ENCODE results near the gene NPY2R. TPM values are rescaled to one million over a fixed set of nuclear protein-coding genes. Genes with fewer than 3 reads are reported as not detected.

Gene NPY2R, protein sequence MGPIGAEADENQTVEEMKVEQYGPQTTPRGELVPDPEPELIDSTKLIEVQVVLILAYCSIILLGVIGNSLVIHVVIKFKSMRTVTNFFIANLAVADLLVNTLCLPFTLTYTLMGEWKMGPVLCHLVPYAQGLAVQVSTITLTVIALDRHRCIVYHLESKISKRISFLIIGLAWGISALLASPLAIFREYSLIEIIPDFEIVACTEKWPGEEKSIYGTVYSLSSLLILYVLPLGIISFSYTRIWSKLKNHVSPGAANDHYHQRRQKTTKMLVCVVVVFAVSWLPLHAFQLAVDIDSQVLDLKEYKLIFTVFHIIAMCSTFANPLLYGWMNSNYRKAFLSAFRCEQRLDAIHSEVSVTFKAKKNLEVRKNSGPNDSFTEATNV
- not detected for total RNA-seq

DNA sequence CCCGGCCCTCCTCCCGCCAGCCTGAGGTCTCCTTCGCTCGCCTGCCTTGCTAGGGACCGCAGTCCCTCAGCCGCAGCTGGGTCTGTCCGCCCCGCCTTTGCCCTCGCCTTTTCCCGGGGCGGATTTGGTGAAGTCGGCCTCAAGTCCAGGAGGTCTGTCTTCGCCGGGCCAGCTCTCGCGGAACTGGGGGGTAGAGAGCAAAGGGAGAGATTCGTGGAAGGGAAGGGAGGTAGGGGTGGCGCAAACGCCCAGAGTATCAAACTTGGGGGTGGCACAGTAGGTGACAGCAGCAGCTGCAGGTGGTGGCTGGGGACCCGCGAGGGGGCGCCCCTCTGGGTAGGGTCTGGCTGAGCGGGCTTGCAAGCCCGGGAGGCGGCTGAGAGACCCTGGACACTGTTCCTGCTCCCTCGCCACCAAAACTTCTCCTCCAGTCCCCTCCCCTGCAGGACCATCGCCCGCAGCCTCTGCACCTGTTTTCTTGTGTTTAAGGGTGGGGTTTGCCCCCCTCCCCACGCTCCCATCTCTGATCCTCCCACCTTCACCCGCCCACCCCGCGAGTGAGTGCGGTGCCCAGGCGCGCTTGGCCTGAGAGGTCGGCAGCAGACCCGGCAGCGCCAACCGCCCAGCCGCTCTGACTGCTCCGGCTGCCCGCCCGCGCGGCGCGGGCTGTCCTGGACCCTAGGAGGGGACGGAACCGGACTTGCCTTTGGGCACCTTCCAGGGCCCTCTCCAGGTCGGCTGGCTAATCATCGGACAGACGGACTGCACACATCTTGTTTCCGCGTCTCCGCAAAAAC lies at the start of gene NPY2R:
NPY2R (plus strand) TSS at position 379 of the 797 bp plus-strand sequence. CDS start 5,304 bp downstream, outside the sequence.
- CTCF ChIA-PET, result no interaction called here
- no peak for ATAC-seq
- Mint-ChIP-seq H3K4me3 (no peak within 1 kb of the TSS), H3K9me3 (ENCODE audit: low read depth) (no peaks in the 10 kb centered on the region), H3K36me3 (no peaks in the 10 kb centered on the region), H3K27me3 (peaks cover 44% of the 10 kb centered on the region), H3K27ac (no peak within 1 kb of the TSS), H3K4me1 (no peaks in the 10 kb centered on the region)
- DNase-seq, result no peak

DNA sequence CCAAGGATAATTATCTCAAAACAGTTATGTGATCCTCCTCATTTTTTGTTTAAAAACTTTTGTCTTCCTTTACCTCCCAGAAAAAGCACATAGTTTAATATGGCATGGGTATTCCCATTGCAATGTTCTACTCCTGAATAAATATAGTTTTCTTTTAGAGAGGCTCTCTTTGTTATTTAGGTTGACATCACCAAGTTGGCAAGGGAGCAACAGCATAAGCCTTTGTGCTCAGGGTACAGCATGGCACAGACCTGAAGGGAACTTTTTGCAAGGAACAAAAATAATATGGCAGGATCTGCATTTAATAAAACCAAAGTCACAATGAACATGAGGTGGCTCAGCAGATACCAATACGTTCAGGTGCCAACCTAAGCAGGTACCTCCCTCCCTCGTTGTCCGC lies 47.1 kb upstream of the NPY2R start:
- Mint-ChIP-seq H3K27ac (no peak overlapping the region), H3K4me3 (no peak overlapping the region), H3K9me3 (ENCODE audit: low read depth) (no peaks in the 10 kb centered on the region), H3K36me3 (no peaks in the 10 kb centered on the region), H3K4me1 (no peaks in the 10 kb centered on the region), H3K27me3 (no peaks in the 10 kb centered on the region)
- ATAC-seq, result no peak
- no peak for DNase-seq
- CTCF ChIA-PET, result no interaction called here

DNA sequence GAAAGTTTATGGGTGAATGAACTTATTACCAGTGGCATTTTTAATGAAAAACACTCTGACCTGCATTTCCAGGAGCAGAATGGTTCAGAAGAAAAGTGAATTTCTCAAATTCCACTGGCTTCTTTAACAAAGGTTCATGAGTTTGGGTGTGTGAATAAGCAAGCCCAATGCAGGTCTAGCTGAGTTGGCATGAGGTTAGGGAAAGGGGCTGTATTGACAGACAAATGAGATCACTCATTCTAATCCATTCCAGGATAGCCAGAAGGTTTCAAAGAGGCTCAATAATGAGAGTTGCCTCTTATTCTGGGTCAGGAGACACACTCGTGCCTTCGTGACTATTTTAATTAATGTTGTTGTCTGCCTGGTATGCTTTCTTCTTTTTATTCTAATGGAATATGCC lies 43.7 kb upstream of the NPY2R start:
- H3K4me1 Mint-ChIP-seq, result no peaks in the 10 kb centered on the region
- H3K4me3 Mint-ChIP-seq, result no peak overlapping the region
- no peak overlapping the region for H3K27ac Mint-ChIP-seq
- CTCF ChIA-PET, result no interaction called here
- H3K36me3 Mint-ChIP-seq, result no peaks in the 10 kb centered on the region
- DNase-seq (no peak), ATAC-seq (no peak)
- no peaks in the 10 kb centered on the region for H3K27me3 Mint-ChIP-seq
- H3K9me3 Mint-ChIP-seq (ENCODE audit: low read depth), result no peaks in the 10 kb centered on the region

DNA sequence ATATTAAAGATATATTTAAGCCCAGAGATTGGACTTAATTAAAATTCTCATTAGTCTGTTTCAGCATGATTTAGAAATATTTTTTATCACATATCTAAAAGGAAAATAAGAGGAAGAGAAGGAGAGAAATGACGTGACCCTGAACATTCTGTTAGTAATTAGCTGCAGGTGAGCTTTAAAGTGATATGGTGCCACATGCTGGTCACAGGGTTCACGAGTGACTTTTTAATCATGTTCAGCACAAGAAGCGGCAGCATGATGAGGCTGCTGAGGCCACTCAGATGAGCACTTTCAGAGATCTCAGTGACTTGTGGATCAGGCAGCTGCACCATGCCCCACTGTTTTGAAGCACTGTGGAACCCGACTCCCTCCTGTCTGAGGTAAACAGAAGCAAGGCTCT lies 37.9 kb upstream of the NPY2R start:
- CTCF ChIA-PET, result no interaction called here
- Mint-ChIP-seq H3K4me1 (no peaks in the 10 kb centered on the region), H3K9me3 (ENCODE audit: low read depth) (no peaks in the 10 kb centered on the region), H3K27ac (no peak overlapping the region), H3K4me3 (no peak overlapping the region), H3K36me3 (no peaks in the 10 kb centered on the region), H3K27me3 (no peaks in the 10 kb centered on the region)
- ATAC-seq (no peak), DNase-seq (no peak)

DNA sequence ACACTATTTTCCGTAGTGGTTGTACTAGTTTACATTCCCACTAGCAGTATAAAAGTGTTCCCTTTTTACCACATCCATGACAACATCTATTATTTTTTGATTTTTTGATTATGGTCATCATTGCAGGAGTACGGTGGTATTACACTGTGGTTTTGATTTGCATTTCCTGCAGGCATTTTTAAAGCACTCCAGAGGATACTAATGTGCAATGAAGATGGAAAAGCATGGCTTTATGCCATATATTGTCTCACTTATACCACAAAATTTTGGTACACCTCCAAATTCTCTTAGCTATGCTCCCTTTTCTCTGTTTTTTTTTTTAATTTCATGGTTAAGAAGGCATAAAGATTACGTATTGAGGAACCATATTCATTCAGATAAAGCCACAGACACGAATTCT lies 35.1 kb upstream of the NPY2R start:
- no peaks in the 10 kb centered on the region for H3K9me3 Mint-ChIP-seq (ENCODE audit: low read depth)
- CTCF ChIA-PET, result no interaction called here
- H3K4me1 Mint-ChIP-seq, result no peaks in the 10 kb centered on the region

DNA sequence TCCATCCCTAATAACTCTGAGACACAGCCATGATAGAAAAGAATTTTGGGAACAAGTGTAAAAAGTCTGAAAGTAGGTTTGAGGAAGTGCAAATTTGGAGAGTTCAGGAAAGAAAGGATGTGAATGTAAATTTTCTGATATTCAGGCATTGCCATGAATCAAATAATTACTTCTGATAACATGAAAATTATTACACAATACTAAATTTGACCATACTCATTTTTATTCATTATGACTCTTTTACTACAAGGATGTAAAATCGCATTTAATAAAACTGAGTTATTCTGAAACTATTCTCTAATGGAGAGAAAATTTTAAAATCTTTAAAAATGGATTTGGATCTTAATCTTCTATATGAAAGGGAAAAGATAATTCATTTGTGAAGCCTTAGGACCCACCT lies 33.8 kb upstream of the NPY2R start:
- ATAC-seq (no peak), DNase-seq (no peak)
- Mint-ChIP-seq H3K27me3 (no peaks in the 10 kb centered on the region), H3K4me1 (no peaks in the 10 kb centered on the region), H3K9me3 (ENCODE audit: low read depth) (no peaks in the 10 kb centered on the region), H3K36me3 (no peaks in the 10 kb centered on the region), H3K27ac (no peak overlapping the region), H3K4me3 (no peak overlapping the region)
- CTCF ChIA-PET, result no interaction called here

More for the DNA sequence above, 35.1 kb upstream of the NPY2R start:
- ATAC-seq, result no peak
- Mint-ChIP-seq H3K4me3 (no peak overlapping the region), H3K36me3 (no peaks in the 10 kb centered on the region), H3K27me3 (no peaks in the 10 kb centered on the region), H3K27ac (no peak overlapping the region)
- DNase-seq, result no peak

DNA sequence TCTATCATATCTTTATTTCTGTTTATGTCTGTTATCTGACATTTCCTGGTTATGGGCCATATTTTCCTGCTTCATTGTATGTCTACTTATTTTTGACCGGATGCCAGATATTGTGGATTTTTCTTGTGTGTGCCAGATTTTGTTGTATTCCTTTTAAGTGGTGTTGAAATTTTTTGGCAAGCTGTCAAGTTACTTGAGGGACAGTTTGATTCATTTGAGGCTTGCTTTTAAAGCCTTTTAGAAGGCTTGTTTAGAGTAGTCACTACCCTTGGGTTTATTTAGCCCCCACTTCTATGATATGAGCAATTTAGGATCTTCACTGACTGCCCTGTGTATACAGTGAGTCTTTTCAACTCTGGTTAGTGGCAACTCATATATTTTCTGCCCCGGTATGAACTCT lies 29.2 kb upstream of the NPY2R start:
- H3K4me3 Mint-ChIP-seq, result no peak overlapping the region
- no peak overlapping the region for H3K27ac Mint-ChIP-seq
- peaks cover 3% of the 10 kb centered on the region for H3K9me3 Mint-ChIP-seq (ENCODE audit: low read depth)
- CTCF ChIA-PET, result no interaction called here
- H3K4me1 Mint-ChIP-seq, result no peaks in the 10 kb centered on the region
- no peak for DNase-seq
- no peak for ATAC-seq
- H3K27me3 Mint-ChIP-seq, result no peaks in the 10 kb centered on the region
- no peaks in the 10 kb centered on the region for H3K36me3 Mint-ChIP-seq

DNA sequence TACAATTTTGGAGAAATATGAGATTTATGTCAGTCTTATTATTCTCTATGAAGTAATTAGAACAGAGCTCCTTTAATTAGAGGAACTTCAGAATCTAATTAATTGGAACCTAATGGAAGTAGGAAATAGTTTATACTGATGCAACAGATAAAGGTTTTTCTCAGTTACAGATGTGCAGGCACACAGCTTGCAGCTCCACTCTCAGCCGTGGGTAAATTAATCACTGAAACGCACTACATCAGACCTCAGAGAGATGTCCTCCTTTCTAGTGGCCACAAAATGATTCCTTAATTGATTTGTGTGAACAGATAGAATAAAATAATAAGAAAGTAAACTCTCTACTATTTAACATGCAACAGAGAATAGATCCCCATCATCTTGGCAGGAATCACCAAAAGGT lies 21.5 kb upstream of the NPY2R start:
- H3K36me3 Mint-ChIP-seq, result no peaks in the 10 kb centered on the region
- no peak for DNase-seq
- no peak for ATAC-seq

DNA sequence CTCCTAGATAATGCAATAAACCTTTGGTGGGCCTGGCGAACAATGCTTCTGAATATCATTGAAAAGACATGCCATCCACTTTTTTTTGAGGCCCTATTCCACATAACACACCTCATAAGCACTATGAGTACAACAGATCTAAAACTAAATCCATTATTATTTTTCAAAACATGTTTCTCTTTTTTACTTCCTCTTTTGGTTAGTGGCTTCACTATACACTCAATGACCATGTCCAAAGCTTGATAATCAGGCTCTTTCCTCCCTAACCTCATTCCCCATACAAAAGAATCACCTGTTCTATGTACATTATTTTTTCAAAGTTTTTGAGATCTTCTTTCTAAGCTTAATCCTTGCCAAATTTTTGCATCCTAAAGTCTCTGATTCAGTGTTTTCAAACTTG lies 20.4 kb upstream of the NPY2R start:
- peaks cover 3% of the 10 kb centered on the region for H3K9me3 Mint-ChIP-seq (ENCODE audit: low read depth)
- H3K4me1 Mint-ChIP-seq, result no peaks in the 10 kb centered on the region
- no peak overlapping the region for H3K27ac Mint-ChIP-seq
- CTCF ChIA-PET, result no interaction called here
- ATAC-seq (no peak), DNase-seq (no peak)
- no peaks in the 10 kb centered on the region for H3K36me3 Mint-ChIP-seq
- no peaks in the 10 kb centered on the region for H3K27me3 Mint-ChIP-seq
- no peak overlapping the region for H3K4me3 Mint-ChIP-seq

More for the DNA sequence above, 21.5 kb upstream of the NPY2R start:
- CTCF ChIA-PET, result no interaction called here
- Mint-ChIP-seq H3K27me3 (no peaks in the 10 kb centered on the region), H3K9me3 (ENCODE audit: low read depth) (peaks cover 3% of the 10 kb centered on the region), H3K4me1 (no peaks in the 10 kb centered on the region), H3K27ac (no peak overlapping the region), H3K4me3 (no peak overlapping the region)

DNA sequence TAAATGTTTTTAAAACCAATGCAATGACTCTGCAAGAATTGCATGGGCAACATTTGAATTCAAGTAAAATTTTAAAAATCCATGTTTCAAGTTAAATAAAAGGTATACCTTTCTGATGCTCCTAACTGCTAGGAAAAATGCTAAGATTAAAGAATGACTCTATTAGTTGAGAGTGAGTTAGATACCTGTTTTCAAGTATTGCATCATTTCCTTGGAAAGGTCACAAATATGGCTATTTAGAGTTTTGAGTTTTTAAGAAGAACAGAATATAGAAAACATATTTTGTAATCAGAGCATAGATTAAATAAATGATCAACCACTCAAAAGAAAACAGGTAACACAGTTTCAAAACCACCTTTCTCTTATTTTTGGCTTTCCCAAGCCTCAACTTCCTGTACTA lies 18.3 kb upstream of the NPY2R start:
- H3K27me3 Mint-ChIP-seq, result no peaks in the 10 kb centered on the region
- no peak overlapping the region for H3K27ac Mint-ChIP-seq
- H3K4me1 Mint-ChIP-seq, result no peaks in the 10 kb centered on the region
- no peak overlapping the region for H3K4me3 Mint-ChIP-seq
- ATAC-seq, result no peak
- DNase-seq, result no peak
- no peaks in the 10 kb centered on the region for H3K9me3 Mint-ChIP-seq (ENCODE audit: low read depth)
- no peaks in the 10 kb centered on the region for H3K36me3 Mint-ChIP-seq
- CTCF ChIA-PET, result no interaction called here

DNA sequence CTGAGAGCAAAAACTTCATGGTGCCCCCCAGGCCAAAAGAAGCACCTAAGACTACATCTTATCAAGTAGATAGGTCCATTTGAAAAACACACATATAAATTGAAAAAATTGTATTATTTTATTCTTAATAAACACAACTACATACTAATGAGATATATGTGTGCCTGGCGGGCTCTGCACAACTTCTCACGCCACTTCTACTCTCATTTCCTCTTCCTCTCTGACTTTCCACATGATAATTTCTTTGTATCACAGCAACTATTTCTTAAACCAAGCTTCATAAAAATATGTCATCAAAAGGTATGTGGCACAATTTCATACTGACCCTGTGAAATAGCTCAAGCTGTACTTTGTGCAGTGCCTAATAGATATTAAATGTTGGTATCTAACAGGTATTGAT lies 10.7 kb upstream of the NPY2R start:
- H3K27ac Mint-ChIP-seq, result no peak overlapping the region
- no peak for ATAC-seq
- H3K27me3 Mint-ChIP-seq, result no peaks in the 10 kb centered on the region
- no peak for DNase-seq
- no peaks in the 10 kb centered on the region for H3K4me1 Mint-ChIP-seq
- no peaks in the 10 kb centered on the region for H3K36me3 Mint-ChIP-seq
- H3K9me3 Mint-ChIP-seq (ENCODE audit: low read depth), result no peaks in the 10 kb centered on the region
- no peak overlapping the region for H3K4me3 Mint-ChIP-seq
- CTCF ChIA-PET, result no interaction called here

DNA sequence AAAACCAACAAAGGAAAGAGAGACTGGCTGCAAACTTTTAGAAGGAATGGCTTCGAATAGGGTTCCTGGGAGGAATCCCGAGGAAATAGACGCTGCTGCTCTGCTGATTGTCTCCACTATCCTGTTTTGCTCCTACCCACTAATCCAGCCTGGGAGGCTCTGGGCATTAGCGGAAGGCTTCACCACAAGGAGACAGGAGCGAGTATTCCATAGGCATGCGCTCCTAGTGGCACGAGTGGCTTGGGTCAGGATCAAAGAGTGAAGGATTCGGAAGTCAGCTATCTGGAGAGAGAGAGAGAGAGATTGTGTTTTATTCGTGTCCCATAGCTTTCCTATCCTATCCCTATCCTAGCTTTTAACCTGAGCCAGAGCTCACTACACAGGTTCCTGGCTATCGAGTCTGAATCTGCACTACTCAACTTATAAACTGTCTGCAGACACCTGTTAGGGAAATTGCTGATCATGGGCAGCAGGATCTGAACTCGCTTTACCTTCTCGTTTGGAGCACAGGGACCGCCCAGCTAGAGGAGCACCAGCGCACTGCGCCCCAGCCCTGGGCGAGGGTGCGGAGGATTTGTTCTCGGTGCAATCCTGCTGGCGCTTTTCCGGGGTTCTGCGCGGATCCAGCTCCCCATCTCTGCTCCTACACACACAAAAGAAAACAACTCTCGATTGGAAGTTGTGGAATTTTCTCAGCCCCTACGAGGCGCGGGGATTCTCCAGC lies 740 bp upstream of the NPY2R start:
- CTCF ChIA-PET, result no interaction called here
- Mint-ChIP-seq H3K27me3 (peaks cover 44% of the 10 kb centered on the region), H3K4me3 (no peak overlapping the region), H3K36me3 (no peaks in the 10 kb centered on the region), H3K9me3 (ENCODE audit: low read depth) (no peaks in the 10 kb centered on the region), H3K27ac (no peak overlapping the region), H3K4me1 (no peaks in the 10 kb centered on the region)
- DNase-seq (no peak), ATAC-seq (no peak)

DNA sequence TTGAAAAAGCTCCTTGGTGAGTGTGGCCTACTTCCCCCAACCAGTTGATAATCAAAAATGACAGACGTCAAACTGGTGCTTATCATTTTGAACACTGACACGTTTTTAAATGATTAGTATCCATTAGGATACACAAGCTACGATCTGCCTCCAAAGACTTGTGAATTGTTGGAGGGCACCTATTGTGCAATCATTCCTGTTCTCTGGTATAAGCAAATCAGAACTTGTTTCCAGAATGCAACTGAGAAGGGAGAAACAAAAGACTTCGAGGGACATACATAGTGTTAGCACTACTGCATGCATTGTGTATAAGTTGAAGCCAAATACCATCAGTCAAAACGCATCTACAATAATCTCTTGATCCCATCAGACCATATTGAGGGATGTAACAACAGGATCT lies 11.6 kb downstream of the NPY2R start:
- no peak for ATAC-seq
- CTCF ChIA-PET, result no interaction called here
- no peaks in the 10 kb centered on the region for H3K4me1 Mint-ChIP-seq
- no peak overlapping the region for H3K4me3 Mint-ChIP-seq
- no peaks in the 10 kb centered on the region for H3K36me3 Mint-ChIP-seq
- DNase-seq, result no peak
- no peak overlapping the region for H3K27ac Mint-ChIP-seq
- H3K27me3 Mint-ChIP-seq, result no peaks in the 10 kb centered on the region
- no peaks in the 10 kb centered on the region for H3K9me3 Mint-ChIP-seq (ENCODE audit: low read depth)

DNA sequence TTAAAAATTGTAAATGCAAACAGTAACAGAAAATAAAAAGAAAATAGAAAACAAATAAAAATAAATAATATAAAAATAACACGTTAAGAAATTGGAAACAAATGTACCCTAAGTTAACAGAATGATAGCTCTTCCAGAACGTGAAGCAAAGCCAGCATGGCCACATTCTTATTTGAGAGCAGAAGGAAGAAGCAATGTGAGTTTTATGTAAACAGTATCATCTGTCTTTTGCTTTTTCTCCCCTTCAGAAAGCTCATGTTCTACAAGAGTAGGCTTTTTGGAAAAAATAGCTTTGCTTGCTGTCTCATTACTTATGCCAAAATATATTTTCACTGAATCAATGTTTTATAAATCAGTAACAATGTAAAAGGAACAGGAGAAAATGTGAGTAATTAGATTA lies 18.7 kb downstream of the NPY2R start:
- ATAC-seq (no peak), DNase-seq (no peak)
- no peaks in the 10 kb centered on the region for H3K36me3 Mint-ChIP-seq
- no peaks in the 10 kb centered on the region for H3K27me3 Mint-ChIP-seq
- H3K27ac Mint-ChIP-seq, result no peak overlapping the region
- CTCF ChIA-PET, result no interaction called here
- H3K4me3 Mint-ChIP-seq, result no peak overlapping the region
- H3K4me1 Mint-ChIP-seq, result no peaks in the 10 kb centered on the region
- no peaks in the 10 kb centered on the region for H3K9me3 Mint-ChIP-seq (ENCODE audit: low read depth)
